ENCODE results near the gene TREH. TPM values are rescaled to one million over a fixed set of nuclear protein-coding genes. Genes with fewer than 3 reads are reported as not detected.

Gene TREH
- total RNA-seq, 3 donors from 2014 or later = not detected

- H3K4me1 ChIP-seq = no peaks in the 10 kb centered on the region
- no peaks in the 10 kb centered on the region for H3K9me3 ChIP-seq
- intact Hi-C loops (cut with DNase I; ENCODE audit: low total_unique reads) = no loop called here
- no peaks in the 10 kb centered on the region for H3K36me3 ChIP-seq
- H3K27ac ChIP-seq = no peak overlapping the region
- TF ChIP-seq POLR2AphosphoS5 (IDR thresholded peaks at IDR 0.05) (no peak), POLR2A (IDR thresholded peaks at IDR 0.05) (no peak), CTCF (IDR thresholded peaks at IDR 0.05) (no peak)
- no peak overlapping the region for H3K4me3 ChIP-seq
- no peaks in the 10 kb centered on the region for H3K27me3 ChIP-seq
- no peak for DNase-seq (ENCODE audit: low spot score in 2 of 2)
These were observed 5.9 kb downstream of the TREH start for GRCh38 chr11:118673361-118674081.

GRCh38 chr11:118672846-118673245, 6.6 kb downstream of the TREH start:
- intact Hi-C loops (cut with DNase I; ENCODE audit: low total_unique reads) = no loop called here
- no peak for DNase-seq (ENCODE audit: low spot score in 2 of 2)
- no peak for TF ChIP-seq CTCF (IDR thresholded peaks at IDR 0.05)
- no peak for TF ChIP-seq POLR2AphosphoS5 (IDR thresholded peaks at IDR 0.05)
- no peak for TF ChIP-seq POLR2A (IDR thresholded peaks at IDR 0.05)
- Histone ChIP-seq H3K4me3 (no peak overlapping the region), H3K9me3 (no peaks in the 10 kb centered on the region), H3K27ac (no peak overlapping the region), H3K36me3 (no peaks in the 10 kb centered on the region), H3K4me1 (no peaks in the 10 kb centered on the region), H3K27me3 (no peaks in the 10 kb centered on the region)

GRCh38 chr11:118671254-118671653, 8.2 kb downstream of the TREH start:
- no peak overlapping the region for H3K27ac ChIP-seq
- no peak overlapping the region for H3K4me3 ChIP-seq
- DNase-seq (ENCODE audit: low spot score in 2 of 2) = no peak

GRCh38 chr11:118670063-118670462, 9.4 kb downstream of the TREH start:
- no peak for TF ChIP-seq POLR2A (IDR thresholded peaks at IDR 0.05)
- no peak for TF ChIP-seq CTCF (IDR thresholded peaks at IDR 0.05)
- no peak for TF ChIP-seq POLR2AphosphoS5 (IDR thresholded peaks at IDR 0.05)
- intact Hi-C loops (cut with DNase I; ENCODE audit: low total_unique reads) = no loop called here
- no peak for DNase-seq (ENCODE audit: low spot score in 2 of 2)
- no peaks in the 10 kb centered on the region for H3K27me3 ChIP-seq
- no peak overlapping the region for H3K27ac ChIP-seq
- no peaks in the 10 kb centered on the region for H3K4me1 ChIP-seq
- H3K9me3 ChIP-seq = no peaks in the 10 kb centered on the region
- H3K36me3 ChIP-seq = no peaks in the 10 kb centered on the region
- no peak overlapping the region for H3K4me3 ChIP-seq

More at GRCh38 chr11:118671254-118671653, 8.2 kb downstream of the TREH start:
- no peaks in the 10 kb centered on the region for H3K27me3 ChIP-seq
- H3K36me3 ChIP-seq = no peaks in the 10 kb centered on the region
- H3K4me1 ChIP-seq = no peaks in the 10 kb centered on the region
- intact Hi-C loops (cut with DNase I; ENCODE audit: low total_unique reads) = no loop called here
- H3K9me3 ChIP-seq = no peaks in the 10 kb centered on the region
- TF ChIP-seq POLR2AphosphoS5 (IDR thresholded peaks at IDR 0.05) = no peak
- no peak for TF ChIP-seq CTCF (IDR thresholded peaks at IDR 0.05)
- TF ChIP-seq POLR2A (IDR thresholded peaks at IDR 0.05) = no peak

- Histone ChIP-seq H3K9me3 (no peaks in the 10 kb centered on the region), H3K27me3 (no peaks in the 10 kb centered on the region), H3K4me1 (no peaks in the 10 kb centered on the region), H3K36me3 (no peaks in the 10 kb centered on the region), H3K4me3 (no peak overlapping the region), H3K27ac (no peak overlapping the region)
- DNase-seq (ENCODE audit: low spot score in 2 of 2) = no peak
- TF ChIP-seq POLR2A (IDR thresholded peaks at IDR 0.05) = no peak
- TF ChIP-seq CTCF (IDR thresholded peaks at IDR 0.05) = no peak
- no peak for TF ChIP-seq POLR2AphosphoS5 (IDR thresholded peaks at IDR 0.05)
- intact Hi-C loops (cut with DNase I; ENCODE audit: low total_unique reads) = no loop called here
These were observed 13.1 kb downstream of the TREH start for GRCh38 chr11:118666371-118666770.
